GM23338 (cell line): ENCODE data around the gene RAI14. TPM values are rescaled to one million over a fixed set of nuclear protein-coding genes. Genes with fewer than 3 reads are reported as not detected.

Experiments used
- ATAC-seq: fragments of 200-7000 bp; cut with Tn5 transposase; 3 replicates; pipeline ENCODE4 v1.9.1; 2020
- DNase-seq: peaks from one replicate; pipeline ENCODE4 v3.0.0-alpha.2; 2015; ENCODE audit warnings: low spot score
- H2AFZ ChIP-seq: fragments of 200-600 bp; sonication (generic); 2 replicates; pipeline ENCODE4 v1.8.0; 2016; ENCODE audit warnings: antibody characterized with exemption, mild to moderate bottlenecking, moderate library complexity
- H3F3A ChIP-seq: fragments of 200-600 bp; sonication (generic); replicated peaks from 2 replicates; pipeline ENCODE4 v1.8.0; 2017; ENCODE audit warnings: antibody characterized with exemption, mixed run types, low read depth
- H3K27ac ChIP-seq: fragments of 200-600 bp; sonication (generic); 2 replicates; pipeline ENCODE4 v1.6.1; 2016; ENCODE audit warnings: low read depth
- H3K27me3 ChIP-seq: fragments of 200-600 bp; sonication (generic); 2 replicates; pipeline ENCODE4 v1.8.0; 2016; ENCODE audit warnings: mild to moderate bottlenecking, mixed run types, moderate library complexity; ENCODE audit not compliant: insufficient read depth
- H3K36me3 ChIP-seq: fragments of 200-600 bp; sonication (generic); 2 replicates; pipeline ENCODE4 v1.8.0; 2016; ENCODE audit warnings: mild to moderate bottlenecking; ENCODE audit not compliant: insufficient read depth
- H3K4me1 ChIP-seq: fragments of 200-600 bp; sonication (generic); 2 replicates; pipeline ENCODE4 v1.8.0; 2016; ENCODE audit warnings: mild to moderate bottlenecking, moderate library complexity; ENCODE audit not compliant: insufficient read depth
- H3K4me2 ChIP-seq: fragments of 200-600 bp; sonication (generic); 2 replicates; pipeline ENCODE4 v1.7.1; 2017; ENCODE audit warnings: mixed run types
- H3K4me3 ChIP-seq: fragments of 200-600 bp; sonication (generic); 2 replicates; pipeline ENCODE4 v1.6.1; 2016; ENCODE audit warnings: mixed run types
- H3K79me2 ChIP-seq: fragments of 200-600 bp; sonication (generic); replicated peaks from 2 replicates; pipeline ENCODE4 v1.8.0; 2017; ENCODE audit warnings: mild to moderate bottlenecking; ENCODE audit not compliant: insufficient read depth
- H3K9me2 ChIP-seq: fragments of 200-600 bp; sonication (generic); 2 replicates; pipeline ENCODE4 v1.8.0; 2017; ENCODE audit not compliant: insufficient read depth
- H4K20me1 ChIP-seq: fragments of 200-600 bp; sonication (generic); replicated peaks from 2 replicates; pipeline ENCODE4 v1.8.0; 2017; ENCODE audit warnings: mild to moderate bottlenecking; ENCODE audit not compliant: insufficient read depth
- H3K27ac Mint-ChIP-seq: 2 replicates; pipeline ENCODE4 v1.8.0; 2020; ENCODE audit warnings: inconsistent platforms, mild to moderate bottlenecking, moderate library complexity, mixed read lengths
- H3K27me3 Mint-ChIP-seq: 3 replicates; pipeline ENCODE4 v1.8.0; 2022; ENCODE audit warnings: low read depth, mild to moderate bottlenecking, moderate library complexity, mixed read lengths, inconsistent platforms; ENCODE audit not compliant: insufficient read depth, poor library complexity
- H3K36me3 Mint-ChIP-seq: 3 replicates; pipeline ENCODE4 v1.8.0; 2021; ENCODE audit warnings: low read depth, mild to moderate bottlenecking, inconsistent platforms, moderate library complexity, mixed read lengths
- H3K4me1 Mint-ChIP-seq: 3 replicates; pipeline ENCODE4 v1.8.0; 2020; ENCODE audit warnings: mild to moderate bottlenecking, inconsistent platforms, mixed read lengths
- H3K4me3 Mint-ChIP-seq: 3 replicates; pipeline ENCODE4 v1.8.0; 2021; ENCODE audit warnings: moderate library complexity, mild to moderate bottlenecking, inconsistent platforms, mixed read lengths
- H3K9me3 Mint-ChIP-seq: 3 replicates; pipeline ENCODE4 v1.8.0; 2020; ENCODE audit warnings: moderate library complexity, mild to moderate bottlenecking, inconsistent platforms, mixed read lengths
- CREB1 ChIP-seq: fragments of 250-450 bp; sonication (Bioruptor Pico); IDR thresholded peaks from 2 replicates; pipeline ENCODE4 v1.5.0; 2020; ENCODE audit warnings: low read depth, mild to moderate bottlenecking, moderate library complexity
- ETS1 ChIP-seq: IDR thresholded peaks from 2 replicates; pipeline ENCODE4 v1.6.1; 2016; ENCODE audit warnings: antibody characterized with exemption
- EZH2 ChIP-seq: fragments of 200-600 bp; sonication (generic); IDR thresholded peaks from one replicate; pipeline ENCODE4 v1.8.0; 2017; ENCODE audit warnings: antibody characterized with exemption, mild to moderate bottlenecking, low read depth; ENCODE audit not compliant: unreplicated experiment
- EZH2phosphoT487 ChIP-seq: fragments of 200-600 bp; sonication (generic); IDR thresholded peaks from one replicate; pipeline ENCODE4 v1.8.1; 2018; ENCODE audit warnings: antibody characterized with exemption; ENCODE audit not compliant: unreplicated experiment
- JUNB ChIP-seq: IDR thresholded peaks from one replicate; pipeline ENCODE4 v1.6.1; 2016; ENCODE audit warnings: antibody characterized with exemption; ENCODE audit not compliant: unreplicated experiment
- NANOG ChIP-seq: IDR thresholded peaks from 2 replicates; pipeline ENCODE4 v1.6.1; 2016; ENCODE audit warnings: antibody characterized with exemption, borderline replicate concordance
- POLR2AphosphoS5 ChIP-seq: IDR thresholded peaks from 2 replicates; pipeline ENCODE4 v1.6.1; 2016; ENCODE audit warnings: antibody characterized with exemption, low read depth
- STAT1 ChIP-seq: IDR thresholded peaks from one replicate; pipeline ENCODE4 v1.6.1; 2016; ENCODE audit warnings: antibody characterized with exemption; ENCODE audit not compliant: unreplicated experiment
- ZNF114 ChIP-seq: fragments of 250-450 bp; sonication (Bioruptor Pico); IDR thresholded peaks from 2 replicates; pipeline ENCODE4 v1.5.0; 2020; ENCODE audit warnings: mild to moderate bottlenecking, moderate library complexity
- ZNF331 ChIP-seq: fragments of 250-450 bp; sonication (Bioruptor Pico); IDR thresholded peaks from 2 replicates; pipeline ENCODE4 v1.5.0; 2020; ENCODE audit warnings: low read depth, mild to moderate bottlenecking, moderate library complexity
- polyA plus RNA-seq: library from polyadenylated mRNA; unstranded; fragments of >200 nt; fragmentation: Nextera tagmentation; extraction: Ambion mirVana; gene quantifications from 2 replicates; pipeline ENCODE4 v1.2.1, GENCODE V29; 2016
- total RNA-seq: library from RNA; depleted of rRNA; stranded (reverse); fragments of >200 nt; shearing (Covaris generic); gene quantifications from 2 replicates; pipeline ENCODE4 v1.2.3, GENCODE V29; 2014
- TF ChIP-seq, protein P1 (sequence below): fragments of 250-450 bp; sonication (Bioruptor Pico); IDR thresholded peaks from 2 replicates; pipeline ENCODE4 v1.5.0; 2020; ENCODE audit warnings: mild to moderate bottlenecking, moderate library complexity
- TF ChIP-seq, protein P2 (sequence below), 2 experiments: fragments of 200-600 bp in 1 of 2; sonication (generic) in 1 of 2; conservative IDR thresholded peaks; 2 replicates each; pipeline versions ENCODE4 v1.5.1 to v1.6.1; 2016 to 2017; ENCODE audit warnings: antibody characterized with exemption in 2 of 2, low read depth in 2 of 2, mild to moderate bottlenecking in 2 of 2, moderate library complexity in 1 of 2

RAI14 gene
- total and polyA plus RNA-seq, 2 experiments from 2014 or later: 58.8 to 95.8 TPM

GRCh38 chr5:34822956-34823715, 167.0 kb downstream of the RAI14 start (continued):
- TF ChIP-seq ZNF331 (CRISPR knock-in tag): no peak
- TF ChIP-seq ETS1: no peak
- TF ChIP-seq EZH2: no peak
- TF ChIP-seq EZH2phosphoT487: no peak
- no peak for TF ChIP-seq POLR2AphosphoS5
- TF ChIP-seq STAT1: no peak
- no peak for TF ChIP-seq CREB1 (CRISPR knock-in tag)
- TF ChIP-seq NANOG: no peak

DNA sequence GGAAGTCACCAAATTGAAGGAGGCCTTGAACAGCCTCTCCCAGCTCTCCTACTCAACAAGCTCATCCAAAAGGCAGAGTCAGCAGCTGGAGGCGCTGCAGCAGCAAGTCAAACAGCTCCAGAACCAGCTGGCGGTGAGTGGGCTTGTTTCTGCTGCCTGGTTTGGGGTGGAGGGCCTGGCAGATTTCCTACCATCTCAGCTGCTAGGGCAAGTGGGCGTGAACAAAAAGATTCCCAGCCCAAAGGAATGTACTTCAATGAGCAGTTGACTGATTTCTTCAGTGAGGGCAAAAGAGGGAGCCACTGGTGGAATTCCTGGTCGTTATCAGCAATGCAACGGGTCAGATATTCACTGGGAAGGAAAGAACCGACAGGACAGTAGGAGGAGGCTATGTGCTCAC, 170.2 kb downstream of the RAI14 start:
- H3K27ac Mint-ChIP-seq: no peak overlapping the region
- Histone ChIP-seq H3K27me3 (no peaks in the 10 kb centered on the region), H3K79me2 (peaks cover 4% of the 10 kb centered on the region; the same call in 1 of the 2 replicates), H3K4me3 (no peak overlapping the region), H4K20me1 (no peaks in the 10 kb centered on the region; the same call in 1 of the 2 replicates), H2AFZ (no peak overlapping the region), H3K27ac (peak overlapping the region; percentile 70), H3F3A (no peaks in the 10 kb centered on the region; the same call in 1 of the 2 replicates), H3K4me2 (no peak overlapping the region), H3K36me3 (peaks cover 76% of the 10 kb centered on the region), H3K9me2 (no peaks in the 10 kb centered on the region), H3K4me1 (no peaks in the 10 kb centered on the region)
- TF ChIP-seq, protein P1, sequence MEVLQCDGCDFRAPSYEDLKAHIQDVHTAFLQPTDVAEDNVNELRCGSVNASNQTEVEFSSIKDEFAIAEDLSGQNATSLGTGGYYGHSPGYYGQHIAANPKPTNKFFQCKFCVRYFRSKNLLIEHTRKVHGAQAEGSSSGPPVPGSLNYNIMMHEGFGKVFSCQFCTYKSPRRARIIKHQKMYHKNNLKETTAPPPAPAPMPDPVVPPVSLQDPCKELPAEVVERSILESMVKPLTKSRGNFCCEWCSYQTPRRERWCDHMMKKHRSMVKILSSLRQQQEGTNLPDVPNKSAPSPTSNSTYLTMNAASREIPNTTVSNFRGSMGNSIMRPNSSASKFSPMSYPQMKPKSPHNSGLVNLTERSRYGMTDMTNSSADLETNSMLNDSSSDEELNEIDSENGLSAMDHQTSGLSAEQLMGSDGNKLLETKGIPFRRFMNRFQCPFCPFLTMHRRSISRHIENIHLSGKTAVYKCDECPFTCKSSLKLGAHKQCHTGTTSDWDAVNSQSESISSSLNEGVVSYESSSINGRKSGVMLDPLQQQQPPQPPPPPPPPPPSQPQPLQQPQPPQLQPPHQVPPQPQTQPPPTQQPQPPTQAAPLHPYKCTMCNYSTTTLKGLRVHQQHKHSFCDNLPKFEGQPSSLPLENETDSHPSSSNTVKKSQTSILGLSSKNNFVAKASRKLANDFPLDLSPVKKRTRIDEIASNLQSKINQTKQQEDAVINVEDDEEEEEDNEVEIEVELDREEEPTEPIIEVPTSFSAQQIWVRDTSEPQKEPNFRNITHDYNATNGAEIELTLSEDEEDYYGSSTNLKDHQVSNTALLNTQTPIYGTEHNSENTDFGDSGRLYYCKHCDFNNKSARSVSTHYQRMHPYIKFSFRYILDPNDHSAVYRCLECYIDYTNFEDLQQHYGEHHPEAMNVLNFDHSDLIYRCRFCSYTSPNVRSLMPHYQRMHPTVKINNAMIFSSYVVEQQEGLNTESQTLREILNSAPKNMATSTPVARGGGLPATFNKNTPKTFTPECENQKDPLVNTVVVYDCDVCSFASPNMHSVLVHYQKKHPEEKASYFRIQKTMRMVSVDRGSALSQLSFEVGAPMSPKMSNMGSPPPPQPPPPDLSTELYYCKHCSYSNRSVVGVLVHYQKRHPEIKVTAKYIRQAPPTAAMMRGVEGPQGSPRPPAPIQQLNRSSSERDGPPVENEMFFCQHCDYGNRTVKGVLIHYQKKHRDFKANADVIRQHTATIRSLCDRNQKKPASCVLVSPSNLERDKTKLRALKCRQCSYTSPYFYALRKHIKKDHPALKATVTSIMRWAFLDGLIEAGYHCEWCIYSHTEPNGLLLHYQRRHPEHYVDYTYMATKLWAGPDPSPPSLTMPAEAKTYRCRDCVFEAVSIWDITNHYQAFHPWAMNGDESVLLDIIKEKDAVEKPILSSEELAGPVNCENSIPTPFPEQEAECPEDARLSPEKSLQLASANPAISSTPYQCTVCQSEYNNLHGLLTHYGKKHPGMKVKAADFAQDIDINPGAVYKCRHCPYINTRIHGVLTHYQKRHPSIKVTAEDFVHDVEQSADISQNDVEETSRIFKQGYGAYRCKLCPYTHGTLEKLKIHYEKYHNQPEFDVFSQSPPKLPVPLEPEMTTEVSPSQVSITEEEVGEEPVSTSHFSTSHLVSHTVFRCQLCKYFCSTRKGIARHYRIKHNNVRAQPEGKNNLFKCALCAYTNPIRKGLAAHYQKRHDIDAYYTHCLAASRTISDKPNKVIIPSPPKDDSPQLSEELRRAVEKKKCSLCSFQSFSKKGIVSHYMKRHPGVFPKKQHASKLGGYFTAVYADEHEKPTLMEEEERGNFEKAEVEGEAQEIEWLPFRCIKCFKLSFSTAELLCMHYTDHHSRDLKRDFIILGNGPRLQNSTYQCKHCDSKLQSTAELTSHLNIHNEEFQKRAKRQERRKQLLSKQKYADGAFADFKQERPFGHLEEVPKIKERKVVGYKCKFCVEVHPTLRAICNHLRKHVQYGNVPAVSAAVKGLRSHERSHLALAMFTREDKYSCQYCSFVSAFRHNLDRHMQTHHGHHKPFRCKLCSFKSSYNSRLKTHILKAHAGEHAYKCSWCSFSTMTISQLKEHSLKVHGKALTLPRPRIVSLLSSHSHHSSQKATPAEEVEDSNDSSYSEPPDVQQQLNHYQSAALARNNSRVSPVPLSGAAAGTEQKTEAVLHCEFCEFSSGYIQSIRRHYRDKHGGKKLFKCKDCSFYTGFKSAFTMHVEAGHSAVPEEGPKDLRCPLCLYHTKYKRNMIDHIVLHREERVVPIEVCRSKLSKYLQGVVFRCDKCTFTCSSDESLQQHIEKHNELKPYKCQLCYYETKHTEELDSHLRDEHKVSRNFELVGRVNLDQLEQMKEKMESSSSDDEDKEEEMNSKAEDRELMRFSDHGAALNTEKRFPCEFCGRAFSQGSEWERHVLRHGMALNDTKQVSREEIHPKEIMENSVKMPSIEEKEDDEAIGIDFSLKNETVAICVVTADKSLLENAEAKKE (CRISPR knock-in tag): no peak
- TF ChIP-seq, protein P2, sequence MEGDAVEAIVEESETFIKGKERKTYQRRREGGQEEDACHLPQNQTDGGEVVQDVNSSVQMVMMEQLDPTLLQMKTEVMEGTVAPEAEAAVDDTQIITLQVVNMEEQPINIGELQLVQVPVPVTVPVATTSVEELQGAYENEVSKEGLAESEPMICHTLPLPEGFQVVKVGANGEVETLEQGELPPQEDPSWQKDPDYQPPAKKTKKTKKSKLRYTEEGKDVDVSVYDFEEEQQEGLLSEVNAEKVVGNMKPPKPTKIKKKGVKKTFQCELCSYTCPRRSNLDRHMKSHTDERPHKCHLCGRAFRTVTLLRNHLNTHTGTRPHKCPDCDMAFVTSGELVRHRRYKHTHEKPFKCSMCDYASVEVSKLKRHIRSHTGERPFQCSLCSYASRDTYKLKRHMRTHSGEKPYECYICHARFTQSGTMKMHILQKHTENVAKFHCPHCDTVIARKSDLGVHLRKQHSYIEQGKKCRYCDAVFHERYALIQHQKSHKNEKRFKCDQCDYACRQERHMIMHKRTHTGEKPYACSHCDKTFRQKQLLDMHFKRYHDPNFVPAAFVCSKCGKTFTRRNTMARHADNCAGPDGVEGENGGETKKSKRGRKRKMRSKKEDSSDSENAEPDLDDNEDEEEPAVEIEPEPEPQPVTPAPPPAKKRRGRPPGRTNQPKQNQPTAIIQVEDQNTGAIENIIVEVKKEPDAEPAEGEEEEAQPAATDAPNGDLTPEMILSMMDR (conservative IDR thresholded peaks at IDR 0.05; ENCODE audit: low read depth in 2 of 2): peak in 1 of 2 experiments; percentile 19; a peak in 2 of 4 replicates
- no peak for TF ChIP-seq STAT1
- no peak for TF ChIP-seq ZNF114 (CRISPR knock-in tag)
- TF ChIP-seq JUNB: no peak
- DNase-seq: peak; percentile 27
- H3K4me1 Mint-ChIP-seq: peaks cover 8% of the 10 kb centered on the region; the same call in 2 of the 3 replicates
- no peak overlapping the region for H3K4me3 Mint-ChIP-seq
- peak; percentile 37; the same call in 1 of the 3 replicates for ATAC-seq
- peaks cover 86% of the 10 kb centered on the region for H3K36me3 Mint-ChIP-seq
- H3K9me3 Mint-ChIP-seq: no peaks in the 10 kb centered on the region
- H3K27me3 Mint-ChIP-seq: no peaks in the 10 kb centered on the region
